GM21737 (cell line): Measurements from ENCODE around the gene ZBTB26.

ENCODE experiments used
- ATAC-seq: cut with Tn5 transposase; IDR thresholded peaks from one replicate; pipeline ENCODE4 v1.9.1; 2021; ENCODE audit warnings: mild to moderate bottlenecking, moderate library complexity; ENCODE audit not compliant: unreplicated experiment

The ZBTB26 gene

GRCh38 chr9:122931226-122932121 is at the start of gene ZBTB26:
TSS of gene ZBTB26 (minus strand) at chr9:122931512. CDS start at chr9:122919934, 11,578 bp downstream.
- peak; percentile 96 for ATAC-seq

GRCh38 chr9:122978601-122979000 is 47.3 kb upstream of the ZBTB26 start:
- ATAC-seq: no peak

GRCh38 chr9:122975196-122975595 is 43.9 kb upstream of the ZBTB26 start:
- no peak for ATAC-seq

GRCh38 chr9:122961139-122961538 is 29.8 kb upstream of the ZBTB26 start:
- no peak for ATAC-seq

- ATAC-seq: no peak
These were observed 24.6 kb upstream of the ZBTB26 start for GRCh38 chr9:122955961-122956360.

- ATAC-seq: no peak
These were observed 23.0 kb upstream of the ZBTB26 start for GRCh38 chr9:122954253-122954691.

- ATAC-seq: no peak
These were observed 19.7 kb upstream of the ZBTB26 start for GRCh38 chr9:122951056-122951455.

GRCh38 chr9:122950263-122950662 is 19.0 kb upstream of the ZBTB26 start:
- ATAC-seq: no peak

- no peak for ATAC-seq
These were observed 18.4 kb upstream of the ZBTB26 start for GRCh38 chr9:122949696-122950095.

GRCh38 chr9:122948313-122948712 is 17.0 kb upstream of the ZBTB26 start:
- no peak for ATAC-seq

- no peak for ATAC-seq
These were observed 15.2 kb upstream of the ZBTB26 start for GRCh38 chr9:122946461-122947005.

- no peak for ATAC-seq
These were observed 13.9 kb upstream of the ZBTB26 start for GRCh38 chr9:122944960-122945888.

GRCh38 chr9:122941582-122942234 is 10.4 kb upstream of the ZBTB26 start:
- peak; percentile 3 for ATAC-seq

GRCh38 chr9:122940749-122941581 is 9.7 kb upstream of the ZBTB26 start, which contains the start of gene RABGAP1:
TSS of gene RABGAP1 (plus strand) at chr9:122941020. CDS start at chr9:122957060, 16,040 bp downstream.
- peak; percentile 98 for ATAC-seq

- ATAC-seq: no peak
These were observed 9.1 kb upstream of the ZBTB26 start for GRCh38 chr9:122940454-122940748.

GRCh38 chr9:122939601-122940000 is 8.3 kb upstream of the ZBTB26 start:
- no peak for ATAC-seq

- ATAC-seq: no peak
These were observed 5.6 kb upstream of the ZBTB26 start for GRCh38 chr9:122936883-122937282.

- ATAC-seq: no peak
These were observed 5.2 kb upstream of the ZBTB26 start for GRCh38 chr9:122936464-122936863.

- peak; percentile 24 for ATAC-seq
These were observed 629 bp downstream of the ZBTB26 start for GRCh38 chr9:122930541-122931225.
